ENCODE results near the gene CDX2. TPM values are rescaled to one million over a fixed set of nuclear protein-coding genes. Genes with fewer than 3 reads are reported as not detected.

The CDX2 gene
- total RNA-seq, 2 donors from 2014 or later = 0.09 to 0.34 TPM

GRCh38 chr13:27979001-27979643 lies 10.0 kb upstream of the CDX2 start:
- no peak overlapping the region for H3K4me3 ChIP-seq

GRCh38 chr13:27978301-27978968 lies 9.3 kb upstream of the CDX2 start:
- no peak overlapping the region for H3K4me3 ChIP-seq
- H3K27me3 ChIP-seq (replicated peaks; ENCODE audit: insufficient read depth) = peaks cover 65% of the 10 kb centered on the region
- WGBS = 3% methylated on average over 39 of the region's 65 CpGs
- no peaks in the 10 kb centered on the region for H3K36me3 ChIP-seq
- H3K4me1 ChIP-seq (replicated peaks) = no peaks in the 10 kb centered on the region
- no peak overlapping the region for H3K27ac ChIP-seq
- H3K9me3 ChIP-seq = no peaks in the 10 kb centered on the region
- no peak for DNase-seq (ENCODE audit: low spot score)
- intact Hi-C loops (cut with DNase I) = loop anchor here (10.0 kb wide), 1 partner anchor 444 kb away; no protein-coding TSS in a partner anchor
- no peak for TF ChIP-seq POLR2AphosphoS5 (IDR thresholded peaks at IDR 0.05)
- TF ChIP-seq POLR2A (IDR thresholded peaks at IDR 0.05) = no peak
- no peak for TF ChIP-seq CTCF (IDR thresholded peaks at IDR 0.05)

More at GRCh38 chr13:27979001-27979643, 10.0 kb upstream of the CDX2 start:
- intact Hi-C loops (cut with DNase I) = loop anchor here (10.0 kb wide), 1 partner anchor 444 kb away; no protein-coding TSS in a partner anchor
- Histone ChIP-seq H3K27ac (no peak overlapping the region), H3K27me3 (replicated peaks; ENCODE audit: insufficient read depth) (peaks cover 62% of the 10 kb centered on the region), H3K36me3 (no peaks in the 10 kb centered on the region), H3K9me3 (no peaks in the 10 kb centered on the region), H3K4me1 (replicated peaks) (no peaks in the 10 kb centered on the region)
- no peak for DNase-seq (ENCODE audit: low spot score)
- TF ChIP-seq POLR2AphosphoS5 (IDR thresholded peaks at IDR 0.05) (no peak), CTCF (IDR thresholded peaks at IDR 0.05) (no peak), POLR2A (IDR thresholded peaks at IDR 0.05) (no peak)
- WGBS = 9% methylated on average over 15 of the region's 15 CpGs

GRCh38 chr13:27977476-27978300 lies 8.6 kb upstream of the CDX2 start:
- 2% methylated on average over 56 of the region's 80 CpGs for WGBS
- intact Hi-C loops (cut with DNase I) = loop anchor here (10.0 kb wide), 1 partner anchor 443 kb away; no protein-coding TSS in a partner anchor

More at GRCh38 chr13:27977476-27978300, 8.6 kb upstream of the CDX2 start:
- H3K9me3 ChIP-seq = no peaks in the 10 kb centered on the region
- H3K27ac ChIP-seq = no peak overlapping the region
- no peak for DNase-seq (ENCODE audit: low spot score)
- H3K27me3 ChIP-seq (replicated peaks; ENCODE audit: insufficient read depth) = peaks cover 69% of the 10 kb centered on the region
- no peaks in the 10 kb centered on the region for H3K4me1 ChIP-seq (replicated peaks)
- TF ChIP-seq POLR2AphosphoS5 (IDR thresholded peaks at IDR 0.05) = no peak
- TF ChIP-seq POLR2A (IDR thresholded peaks at IDR 0.05) = no peak
- no peak for TF ChIP-seq CTCF (IDR thresholded peaks at IDR 0.05)
- H3K36me3 ChIP-seq = no peaks in the 10 kb centered on the region
- H3K4me3 ChIP-seq = no peak overlapping the region
